Endodermal cell (in vitro differentiated cells): ENCODE measurements around the gene MISP. TPM values are rescaled to one million over a fixed set of nuclear protein-coding genes. Genes with fewer than 3 reads are reported as not detected.

Experiments used
- DNase-seq: peaks from one replicate; pipeline ENCODE4 v3.0.0-alpha.2; 2017
- H3K27ac ChIP-seq: 2 replicates; pipeline ENCODE4 v1.5.1; 2013; ENCODE audit warnings: mild to moderate bottlenecking, low read depth, low read length, moderate library complexity
- H3K27me3 ChIP-seq: 2 replicates; pipeline ENCODE4 v1.6.1; 2013; ENCODE audit warnings: mild to moderate bottlenecking, low read length, moderate library complexity; ENCODE audit not compliant: insufficient read depth, control insufficient read depth, poor library complexity, severe bottlenecking
- H3K36me3 ChIP-seq: 2 replicates; pipeline ENCODE4 v1.7.0; 2013; ENCODE audit warnings: mild to moderate bottlenecking, low read length, moderate library complexity; ENCODE audit not compliant: control insufficient read depth, insufficient read depth
- H3K4me1 ChIP-seq: one replicate; pipeline ENCODE4 v1.7.0; 2013; ENCODE audit warnings: low read length; ENCODE audit not compliant: control insufficient read depth, insufficient read depth
- H3K4me3 ChIP-seq: 2 replicates; pipeline ENCODE4 v1.5.1; 2013; ENCODE audit warnings: mild to moderate bottlenecking, low read length, moderate library complexity
- H3K9ac ChIP-seq: 2 replicates; pipeline ENCODE4 v1.6.1; 2013; ENCODE audit warnings: mild to moderate bottlenecking, low read length, moderate library complexity; ENCODE audit not compliant: poor library complexity, severe bottlenecking; ENCODE audit errors: extremely low read depth
- H3K9me3 ChIP-seq: 2 replicates; pipeline ENCODE4 v1.6.1; 2013; ENCODE audit warnings: mild to moderate bottlenecking, low read length, moderate library complexity; ENCODE audit not compliant: control insufficient read depth
- H3K27ac Mint-ChIP-seq: 2 replicates; pipeline ENCODE4 v1.8.0; 2020; ENCODE audit warnings: mixed read lengths
- H3K27me3 Mint-ChIP-seq: 2 replicates; pipeline ENCODE4 v1.8.0; 2021; ENCODE audit warnings: mild to moderate bottlenecking, mixed read lengths; ENCODE audit not compliant: insufficient read depth
- H3K36me3 Mint-ChIP-seq: 2 replicates; pipeline ENCODE4 v1.8.0; 2020; ENCODE audit warnings: low read depth, mixed read lengths
- H3K4me1 Mint-ChIP-seq: 2 replicates; pipeline ENCODE4 v1.8.0; 2020; ENCODE audit warnings: mixed read lengths
- H3K4me3 Mint-ChIP-seq: 2 replicates; pipeline ENCODE4 v1.8.0; 2020; ENCODE audit warnings: mild to moderate bottlenecking, moderate library complexity, mixed read lengths
- H3K9me3 Mint-ChIP-seq: 2 replicates; pipeline ENCODE4 v1.8.0; 2020; ENCODE audit warnings: mild to moderate bottlenecking, mixed read lengths
- WGBS, 2 experiments: methylation state at CpG; one replicate each; pipeline versions ENCODE4 v1.1.5 to v1.1.7; 2013; ENCODE audit warnings: missing lambda C conversion rate in 2 of 2, mixed read lengths in 1 of 2; ENCODE audit not compliant: insufficient coverage in 1 of 2, insufficient read length in 1 of 2; 5-methylcytosine and 5-hydroxymethylcytosine counted together
- total RNA-seq, 2 donors: library from RNA; stranded (reverse); fragmentation: NEBNext Ultra II Directional in 1 of 2; extraction: Animal tissue kit (Norgen Biotek cat#: 25700) in 1 of 2; gene quantifications; 2 replicates in 1 of 2; 3 replicates in 1 of 2; pipeline ENCODE4 v1.2.1, GENCODE V29; 2021
- TF ChIP-seq, protein P1 (sequence below): fragments of 200-600 bp; sonication (generic); conservative IDR thresholded peaks from 2 replicates; pipeline ENCODE4 v1.5.0; 2021; ENCODE audit warnings: antibody characterized with exemption, mild to moderate bottlenecking

The MISP gene
- total RNA-seq, 2 donors from 2014 or later = 0.11 TPM; not detected in 1

DNA sequence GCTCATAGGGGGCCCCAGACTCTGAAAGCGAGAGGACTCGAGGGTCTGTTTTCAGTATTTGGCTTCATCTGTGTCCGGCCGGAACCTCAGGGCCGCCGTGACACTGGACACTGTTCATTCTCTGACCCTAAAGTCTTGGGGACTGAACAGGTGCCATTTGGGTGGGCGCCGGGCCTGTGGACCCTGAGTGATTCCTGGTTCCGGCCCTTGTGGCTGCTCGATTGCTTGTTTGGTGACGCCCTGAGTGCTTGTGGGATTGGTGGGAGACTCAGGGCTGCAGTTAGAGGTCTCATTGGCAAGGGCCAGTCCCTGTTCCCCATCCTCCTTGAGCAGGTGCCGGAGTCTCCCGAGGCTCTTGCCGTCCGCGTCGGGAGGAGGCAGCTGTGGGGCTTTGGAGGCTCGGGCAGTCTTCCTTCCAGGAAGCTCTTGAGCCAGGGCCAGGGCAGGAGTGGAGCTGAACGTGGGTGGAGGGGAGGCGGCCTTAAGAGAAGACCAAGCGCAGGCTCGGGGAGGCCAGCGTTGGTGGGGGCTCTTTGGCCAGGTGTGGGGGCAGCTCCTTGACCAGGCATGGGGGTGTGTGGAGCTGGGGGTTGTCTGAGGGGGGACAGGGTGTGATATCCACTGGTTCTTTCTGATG, 51.1 kb downstream of the MISP start:
- Histone ChIP-seq H3K4me1 (peaks cover 27% of the 10 kb centered on the region), H3K4me3 (peak overlapping the region; percentile 93), H3K27ac (peak overlapping the region; percentile 84), H3K36me3 (peaks cover 77% of the 10 kb centered on the region), H3K9me3 (no peaks in the 10 kb centered on the region), H3K27me3 (no peaks in the 10 kb centered on the region), H3K9ac (peak overlapping the region; percentile 44)
- H3K4me3 Mint-ChIP-seq = peak overlapping the region; percentile 22
- TF ChIP-seq, protein P1, sequence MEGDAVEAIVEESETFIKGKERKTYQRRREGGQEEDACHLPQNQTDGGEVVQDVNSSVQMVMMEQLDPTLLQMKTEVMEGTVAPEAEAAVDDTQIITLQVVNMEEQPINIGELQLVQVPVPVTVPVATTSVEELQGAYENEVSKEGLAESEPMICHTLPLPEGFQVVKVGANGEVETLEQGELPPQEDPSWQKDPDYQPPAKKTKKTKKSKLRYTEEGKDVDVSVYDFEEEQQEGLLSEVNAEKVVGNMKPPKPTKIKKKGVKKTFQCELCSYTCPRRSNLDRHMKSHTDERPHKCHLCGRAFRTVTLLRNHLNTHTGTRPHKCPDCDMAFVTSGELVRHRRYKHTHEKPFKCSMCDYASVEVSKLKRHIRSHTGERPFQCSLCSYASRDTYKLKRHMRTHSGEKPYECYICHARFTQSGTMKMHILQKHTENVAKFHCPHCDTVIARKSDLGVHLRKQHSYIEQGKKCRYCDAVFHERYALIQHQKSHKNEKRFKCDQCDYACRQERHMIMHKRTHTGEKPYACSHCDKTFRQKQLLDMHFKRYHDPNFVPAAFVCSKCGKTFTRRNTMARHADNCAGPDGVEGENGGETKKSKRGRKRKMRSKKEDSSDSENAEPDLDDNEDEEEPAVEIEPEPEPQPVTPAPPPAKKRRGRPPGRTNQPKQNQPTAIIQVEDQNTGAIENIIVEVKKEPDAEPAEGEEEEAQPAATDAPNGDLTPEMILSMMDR = no peak
- no peaks in the 10 kb centered on the region for H3K9me3 Mint-ChIP-seq
- H3K4me1 Mint-ChIP-seq = peaks cover 22% of the 10 kb centered on the region
- 87 to 96% methylated on average over 11 to 22 of the region's 23 CpGs for WGBS, 2 experiments
- DNase-seq = no peak
- H3K27me3 Mint-ChIP-seq = no peaks in the 10 kb centered on the region
- peak overlapping the region; percentile 72 for H3K27ac Mint-ChIP-seq
- H3K36me3 Mint-ChIP-seq = peaks cover 60% of the 10 kb centered on the region

DNA sequence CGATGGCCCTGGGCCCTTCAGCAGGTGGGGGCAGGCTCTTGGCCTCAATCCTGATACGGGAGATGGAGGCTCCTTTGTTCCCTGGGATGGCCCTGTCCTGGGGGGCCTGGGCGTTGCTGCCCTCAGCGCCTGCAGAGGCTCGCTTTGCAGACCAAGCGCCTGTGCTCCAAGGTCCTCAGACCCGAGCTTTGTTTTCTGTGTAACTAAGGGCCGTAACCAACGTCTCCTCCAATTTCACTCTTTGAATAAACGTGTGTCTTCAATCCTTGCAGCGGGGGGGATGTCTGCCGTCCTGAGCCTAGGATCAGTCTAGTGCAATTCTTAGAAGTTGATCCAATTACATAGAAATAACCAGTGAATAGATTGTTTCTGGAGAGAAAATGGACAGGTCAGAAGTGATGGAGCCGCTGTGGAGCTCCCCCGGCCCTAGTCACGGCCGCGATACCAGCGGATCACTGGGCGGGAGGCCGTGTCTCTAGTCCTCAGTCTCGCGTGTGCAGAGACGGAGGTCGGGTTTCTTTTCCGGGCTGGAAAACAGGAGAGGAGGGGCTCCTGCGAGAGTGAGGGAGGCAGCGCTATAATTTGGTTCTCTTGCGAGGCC, 51.7 kb downstream of the MISP start:
- TF ChIP-seq, protein P1 = no peak
- Mint-ChIP-seq H3K4me3 (no peak overlapping the region), H3K36me3 (peaks cover 67% of the 10 kb centered on the region), H3K27ac (peak overlapping the region; percentile 87), H3K27me3 (no peaks in the 10 kb centered on the region), H3K9me3 (no peaks in the 10 kb centered on the region), H3K4me1 (peaks cover 22% of the 10 kb centered on the region)
- Histone ChIP-seq H3K36me3 (peaks cover 83% of the 10 kb centered on the region), H3K27ac (peak overlapping the region; percentile 84), H3K9me3 (no peaks in the 10 kb centered on the region), H3K4me3 (no peak overlapping the region), H3K9ac (peak overlapping the region; percentile 44), H3K4me1 (peaks cover 27% of the 10 kb centered on the region), H3K27me3 (no peaks in the 10 kb centered on the region)
- WGBS, 2 experiments = 85 to 93% methylated on average over 20 to 28 of the region's 28 CpGs
- no peak for DNase-seq

DNA sequence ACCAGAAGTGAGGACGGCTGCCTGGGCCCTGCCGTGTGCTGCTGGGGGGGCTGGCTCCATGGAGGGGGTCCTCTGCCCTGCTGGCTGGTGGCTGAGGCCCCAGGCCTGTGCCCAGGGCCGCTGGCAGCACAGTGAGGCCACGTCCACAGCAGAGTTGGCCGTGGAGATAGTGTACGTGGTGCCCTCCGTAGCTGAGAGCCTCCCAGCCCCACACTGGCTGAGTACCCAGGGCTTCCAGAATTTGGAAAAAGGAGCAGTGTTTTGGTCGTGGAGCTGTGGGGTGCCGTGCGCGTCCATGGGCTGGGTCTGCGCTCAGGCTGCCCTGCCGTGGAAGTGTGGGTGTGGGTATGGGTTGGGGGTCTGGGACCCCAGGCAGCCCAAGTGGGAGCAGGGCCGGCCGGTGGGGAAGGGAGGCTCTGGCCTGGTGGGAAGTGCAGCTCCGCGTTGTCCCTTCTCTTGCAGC, 52.2 kb downstream of the MISP start:
- peaks cover 22% of the 10 kb centered on the region for H3K4me1 Mint-ChIP-seq
- no peak for DNase-seq
- WGBS, 2 experiments = 95 to 100% methylated on average over 6 to 17 of the region's 17 CpGs
- peaks cover 88% of the 10 kb centered on the region for H3K36me3 ChIP-seq
- no peaks in the 10 kb centered on the region for H3K27me3 ChIP-seq
- H3K4me3 ChIP-seq = no peak overlapping the region
- H3K9me3 ChIP-seq = no peaks in the 10 kb centered on the region
- no peak overlapping the region for H3K4me3 Mint-ChIP-seq
- TF ChIP-seq, protein P1 = no peak
- H3K9me3 Mint-ChIP-seq = no peaks in the 10 kb centered on the region
- H3K27ac Mint-ChIP-seq = peak overlapping the region; percentile 87
- peaks cover 72% of the 10 kb centered on the region for H3K36me3 Mint-ChIP-seq
- H3K27ac ChIP-seq = peak overlapping the region; percentile 84
- H3K27me3 Mint-ChIP-seq = no peaks in the 10 kb centered on the region
- peaks cover 27% of the 10 kb centered on the region for H3K4me1 ChIP-seq
- H3K9ac ChIP-seq = no peak overlapping the region
